ENCODE results near the gene LSM14A. TPM values are rescaled to one million over a fixed set of nuclear protein-coding genes. Genes with fewer than 3 reads are reported as not detected.
"Not testable (repeated sequence)": the region's sequence is repeated elsewhere in the genome, so short reads cannot be mapped to it uniquely, and the experiment has no call there.

The LSM14A gene
- polyA plus RNA-seq, 3 donors = 73.2 to 91.8 (median 82.7) TPM

- H3K27me3 Mint-ChIP-seq (ENCODE audit: low read depth in 3 of 3) = peaks cover 2 to 8% (median 2%) of the 10 kb centered on the region in 3 donors
- Histone ChIP-seq H3K9ac (ENCODE audit: insufficient read depth, low read length, poor library complexity, severe bottlenecking) (no peak overlapping the region), H3K27me3 (ENCODE audit: control insufficient read depth in 2 of 2, insufficient read depth in 2 of 2, low read length in 2 of 2) (no peaks in the 10 kb centered on the region), H3K9me3 (replicated peaks in 1 of 2; ENCODE audit: control insufficient read depth in 1 of 2, insufficient read depth in 1 of 2, low read length in 2 of 2) (no peaks in the 10 kb centered on the region), H3K4me3 (replicated peaks in 1 of 3; ENCODE audit: low read depth in 2 of 3, low read length in 3 of 3) (no peak overlapping the region), H2AFZ (ENCODE audit: insufficient read depth, low read depth, low read length, poor library complexity, severe bottlenecking) (no peak overlapping the region), H4K20me1 (ENCODE audit: insufficient read depth, low read length) (no peaks in the 10 kb centered on the region), H3K4me1 (ENCODE audit: control insufficient read depth in 1 of 2, insufficient read depth in 2 of 2, low read length in 2 of 2) (peaks cover 5 to 10% of the 10 kb centered on the region in 2 donors), H3K79me2 (ENCODE audit: insufficient read depth, low read length) (no peaks in the 10 kb centered on the region), H3K27ac (ENCODE audit: low read depth in 1 of 2, low read length in 2 of 2) (peak overlapping the region in 1 of 2 donors; percentile 32), H3K4me2 (replicated peaks; ENCODE audit: extremely low read depth, low read length, poor library complexity, severe bottlenecking) (no peak overlapping the region), H3K36me3 (replicated peaks in 1 of 2; ENCODE audit: control insufficient read depth in 1 of 2, insufficient read depth in 2 of 2, low read length in 2 of 2) (no peaks in the 10 kb centered on the region)
- intact Hi-C loops (cut with micrococcal nuclease) = no loop called here
- WGBS (ENCODE audit: insufficient coverage) = 16% methylated on average over 3 of the region's 8 CpGs
- peaks cover 16% of the 10 kb centered on the region for H3K4me1 Mint-ChIP-seq
- peaks cover 0 to 2% (median 0%) of the 10 kb centered on the region in 7 donors for H3K9me3 Mint-ChIP-seq
- peak; percentile 10 to 39 (median 17) for DNase-seq
- TF ChIP-seq CTCF (IDR thresholded peaks at IDR 0.05) = no peak
- no peaks in the 10 kb centered on the region for H3K36me3 Mint-ChIP-seq
- no peak overlapping the region for H3K4me3 Mint-ChIP-seq
- peak overlapping the region in 3 of 7 donors; percentile 13 to 68 (median 24) for H3K27ac Mint-ChIP-seq
Observed at GRCh38 chr19:34165295-34165738, 7.0 kb upstream of the LSM14A start.

GRCh38 chr19:34169475-34170199 lies 2.7 kb upstream of the LSM14A start:
- H3K4me2 ChIP-seq (replicated peaks; ENCODE audit: extremely low read depth, low read length, poor library complexity, severe bottlenecking); H3K36me3 ChIP-seq (replicated peaks in 1 of 2; ENCODE audit: control insufficient read depth in 1 of 2, insufficient read depth in 2 of 2, low read length in 2 of 2); H4K20me1 ChIP-seq (ENCODE audit: insufficient read depth, low read length); H3K27me3 ChIP-seq (ENCODE audit: control insufficient read depth in 2 of 2, insufficient read depth in 2 of 2, low read length in 2 of 2); H3K9ac ChIP-seq (ENCODE audit: insufficient read depth, low read length, poor library complexity, severe bottlenecking); H3K27ac ChIP-seq (ENCODE audit: low read depth in 1 of 2, low read length in 2 of 2); H3K36me3 Mint-ChIP-seq; H2AFZ ChIP-seq (ENCODE audit: insufficient read depth, low read depth, low read length, poor library complexity, severe bottlenecking); H3K9me3 Mint-ChIP-seq; H3K27ac Mint-ChIP-seq; H3K4me3 Mint-ChIP-seq; DNase-seq; H3K4me3 ChIP-seq (replicated peaks in 1 of 3; ENCODE audit: low read depth in 2 of 3, low read length in 3 of 3); H3K9me3 ChIP-seq (replicated peaks in 1 of 2; ENCODE audit: control insufficient read depth in 1 of 2, insufficient read depth in 1 of 2, low read length in 2 of 2); H3K27me3 Mint-ChIP-seq (ENCODE audit: low read depth in 3 of 3): not testable (repeated sequence)
- intact Hi-C loops (cut with micrococcal nuclease) = loop anchor here in 1 of 2 donors (5.0 to 10.0 kb wide), 2 partner anchors 505 to 992 kb away; partner anchors contain the start of genes SCGB2B2 and ZNF302
- H3K4me1 Mint-ChIP-seq = peaks cover 29% of the 10 kb centered on the region
- Histone ChIP-seq H3K4me1 (ENCODE audit: control insufficient read depth in 1 of 2, insufficient read depth in 2 of 2, low read length in 2 of 2) (peaks cover 28 to 36% of the 10 kb centered on the region in 2 donors), H3K79me2 (ENCODE audit: insufficient read depth, low read length) (peaks cover 30% of the 10 kb centered on the region)
- 100% methylated on average over 5 of the region's 12 CpGs for WGBS (ENCODE audit: insufficient coverage)

Data from CD14-positive monocyte (primary cell).